Measurements from ENCODE around the gene STX2. TPM values are rescaled to one million over a fixed set of nuclear protein-coding genes. Genes with fewer than 3 reads are reported as not detected.

The STX2 gene
- total RNA-seq, 2 experiments from 2014 or later: 13.4 to 14.1 TPM

- Mint-ChIP-seq H3K4me1 (ENCODE audit: low read depth) (peaks cover 64% of the 10 kb centered on the region), H3K9me3 (no peaks in the 10 kb centered on the region), H3K36me3 (ENCODE audit: low read depth) (peaks cover 56% of the 10 kb centered on the region), H3K27ac (peak overlapping the region; percentile 95), H3K4me3 (peak overlapping the region; percentile 90), H3K27me3 (no peaks in the 10 kb centered on the region)
- ChIA-PET CTCF (interaction anchor here (1.3 kb wide), 1 partner anchor 34 kb away, joined by 4 read pairs; no protein-coding TSS in a partner anchor), POLR2A (no interaction called here)
- intact Hi-C loops (cut with DNase I, micrococcal nuclease): loop anchor here in 1 of 2 experiments (1.0 to 10.0 kb wide), 3 partner anchors 33 to 1062 kb away; partner anchors contain the start of genes SFSWAP and STX2
- Histone ChIP-seq H3K27ac (ENCODE audit: low read depth in 1 of 2, low read length in 2 of 2) (peak overlapping the region; percentile 46 to 70), H3K9me3 (ENCODE audit: control insufficient read depth in 1 of 2, insufficient read depth in 1 of 2, low read length in 2 of 2) (peaks cover 0 to 8% of the 10 kb centered on the region in 2 experiments), H3K36me3 (ENCODE audit: insufficient read depth, low read length) (peaks cover 45% of the 10 kb centered on the region), H3K27me3 (ENCODE audit: control insufficient read depth in 1 of 2, insufficient read depth in 2 of 2, low read length in 2 of 2) (no peaks in the 10 kb centered on the region), H3K4me1 (ENCODE audit: insufficient read depth, low read length) (peaks cover 53% of the 10 kb centered on the region), H3K4me3 (ENCODE audit: low read length) (peak overlapping the region; percentile 84)
- peak; percentile 15 for ATAC-seq (ENCODE audit: poor library complexity)
- no peak for TF ChIP-seq CTCF (IDR thresholded peaks at IDR 0.05)
- peak in 13 of 14 experiments; percentile 12 to 80 (median 38) for DNase-seq
These were observed 33.4 kb upstream of the STX2 start for GRCh38 chr12:130872179-130873096.

GRCh38 chr12:130871286-130872178, 32.5 kb upstream of the STX2 start, which contains the start of gene RAN:
TSS of gene RAN (plus strand) at chr12:130872066. CDS start at chr12:130872594, 528 bp downstream.
- TF ChIP-seq CTCF (IDR thresholded peaks at IDR 0.05): no peak
- peaks cover 56% of the 10 kb centered on the region for H3K4me1 ChIP-seq (ENCODE audit: insufficient read depth, low read length)
- DNase-seq: peak; percentile 79 to 98 (median 90)
- H3K27me3 ChIP-seq (ENCODE audit: control insufficient read depth in 1 of 2, insufficient read depth in 2 of 2, low read length in 2 of 2): no peaks in the 10 kb centered on the region
- Mint-ChIP-seq H3K36me3 (ENCODE audit: low read depth) (peaks cover 47% of the 10 kb centered on the region), H3K4me3 (peak within 1 kb of the TSS; percentile 93), H3K27ac (peak within 1 kb of the TSS; percentile 95), H3K27me3 (no peaks in the 10 kb centered on the region), H3K4me1 (ENCODE audit: low read depth) (peaks cover 65% of the 10 kb centered on the region), H3K9me3 (no peaks in the 10 kb centered on the region)
- peaks cover 0 to 10% of the 10 kb centered on the region in 2 experiments for H3K9me3 ChIP-seq (ENCODE audit: control insufficient read depth in 1 of 2, insufficient read depth in 1 of 2, low read length in 2 of 2)
- ChIA-PET CTCF (interaction anchor here (1.3 to 2.0 kb wide), 3 partner anchors 33 to 50 kb away, joined by 3 to 11 read pairs (median 4); no protein-coding TSS in a partner anchor), POLR2A (interaction anchor here (0.9 to 1.8 kb wide), 5 partner anchors 32 to 1056 kb away, joined by 3 to 8 read pairs (median 5); no protein-coding TSS in a partner anchor)
- peaks cover 37% of the 10 kb centered on the region for H3K36me3 ChIP-seq (ENCODE audit: insufficient read depth, low read length)
- peak within 1 kb of the TSS; percentile 79 to 89 for H3K27ac ChIP-seq (ENCODE audit: low read depth in 1 of 2, low read length in 2 of 2)
- ATAC-seq (ENCODE audit: poor library complexity): peak; percentile 68
- intact Hi-C loops (cut with DNase I, micrococcal nuclease): loop anchor here in 1 of 2 experiments (1.0 to 10.0 kb wide), 3 partner anchors 32 to 1063 kb away; partner anchors contain the start of genes SFSWAP and STX2
- H3K4me3 ChIP-seq (ENCODE audit: low read length): peak within 1 kb of the TSS; percentile 84
